Glutamatergic neuron (in vitro differentiated cells): ENCODE data around the gene RASSF8. TPM values are rescaled to one million over a fixed set of nuclear protein-coding genes. Genes with fewer than 3 reads are reported as not detected.

Experiments used
- DNase-seq: peaks from one replicate; pipeline ENCODE4 v3.0.0; 2022
- H3K27ac Mint-ChIP-seq: one replicate; pipeline ENCODE4 v1.8.0; 2020; ENCODE audit warnings: mild to moderate bottlenecking, mixed read lengths, inconsistent platforms; ENCODE audit not compliant: unreplicated experiment
- H3K27me3 Mint-ChIP-seq: one replicate; pipeline ENCODE4 v1.8.0; 2020; ENCODE audit warnings: mild to moderate bottlenecking, moderate library complexity, mixed read lengths, inconsistent platforms; ENCODE audit not compliant: unreplicated experiment
- H3K36me3 Mint-ChIP-seq: one replicate; pipeline ENCODE4 v1.8.0; 2020; ENCODE audit warnings: mild to moderate bottlenecking, mixed read lengths, inconsistent platforms; ENCODE audit not compliant: unreplicated experiment
- H3K4me1 Mint-ChIP-seq: one replicate; pipeline ENCODE4 v1.8.0; 2020; ENCODE audit warnings: mild to moderate bottlenecking, low read depth, mixed read lengths, inconsistent platforms; ENCODE audit not compliant: unreplicated experiment
- H3K4me3 Mint-ChIP-seq: one replicate; pipeline ENCODE4 v1.8.0; 2020; ENCODE audit warnings: mild to moderate bottlenecking, mixed read lengths, inconsistent platforms; ENCODE audit not compliant: unreplicated experiment
- H3K9me3 Mint-ChIP-seq: one replicate; pipeline ENCODE4 v1.8.0; 2020; ENCODE audit warnings: mild to moderate bottlenecking, moderate library complexity, mixed read lengths, inconsistent platforms; ENCODE audit not compliant: unreplicated experiment
- total RNA-seq: library from RNA; stranded (reverse); fragmentation: NEBNext Ultra II Directional; extraction: Animal tissue kit (Norgen Biotek cat#: 25700); gene quantifications from one replicate; pipeline ENCODE4 v1.2.1, GENCODE V29; 2021; ENCODE audit not compliant: unreplicated experiment
- TF ChIP-seq, protein P1 (sequence below): fragments of 200-600 bp; sonication (generic); IDR thresholded peaks from one replicate; pipeline ENCODE4 v1.5.0; 2021; ENCODE audit not compliant: partially characterized antibody, unreplicated experiment

The RASSF8 gene
- total RNA-seq, 1 donor from 2014 or later, result 41.3 TPM

DNA sequence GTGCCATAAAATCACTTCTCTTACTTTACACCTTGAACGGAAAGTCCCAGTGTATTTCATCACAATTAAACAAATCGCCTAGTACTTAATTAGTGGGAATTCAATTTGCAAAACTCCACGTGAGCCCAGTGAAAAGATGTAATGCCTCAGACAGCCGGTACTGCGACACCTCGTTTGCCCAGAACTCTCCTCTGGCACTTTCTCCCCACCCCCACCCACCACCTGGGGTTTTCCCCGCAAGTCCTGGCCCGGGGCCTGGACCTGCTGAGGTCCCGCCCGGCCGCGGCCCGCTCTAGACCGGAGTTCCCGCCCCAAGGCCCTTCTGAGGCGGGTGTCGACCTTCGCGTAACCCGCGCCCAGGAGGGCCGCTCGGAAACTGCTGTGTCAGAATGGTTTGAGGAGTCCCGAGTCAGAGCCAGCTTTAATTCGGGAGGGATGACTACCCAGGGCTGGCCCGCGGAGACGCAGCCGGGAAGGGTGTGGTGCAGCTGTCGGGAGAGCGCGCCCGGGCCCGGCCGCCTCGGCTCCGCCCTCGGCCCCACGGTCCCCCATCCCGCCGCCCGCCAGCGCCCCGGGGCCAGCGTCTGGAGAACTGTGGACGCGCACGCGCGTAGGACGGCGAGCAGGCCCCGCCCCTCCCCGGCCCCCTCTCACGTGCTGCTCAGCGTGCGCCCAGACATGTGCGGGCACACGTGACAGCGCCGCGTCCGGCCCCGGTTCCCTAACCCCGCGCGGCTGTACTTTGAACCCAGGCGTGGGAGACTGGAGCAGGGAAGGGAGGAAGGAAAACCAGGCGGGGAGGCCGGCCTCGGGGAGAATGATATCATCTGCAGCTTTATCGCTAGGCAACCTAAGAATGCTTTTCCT is 155.6 kb downstream of the RASSF8 start:
- peak overlapping the region; percentile 85 for H3K27ac Mint-ChIP-seq

DNA sequence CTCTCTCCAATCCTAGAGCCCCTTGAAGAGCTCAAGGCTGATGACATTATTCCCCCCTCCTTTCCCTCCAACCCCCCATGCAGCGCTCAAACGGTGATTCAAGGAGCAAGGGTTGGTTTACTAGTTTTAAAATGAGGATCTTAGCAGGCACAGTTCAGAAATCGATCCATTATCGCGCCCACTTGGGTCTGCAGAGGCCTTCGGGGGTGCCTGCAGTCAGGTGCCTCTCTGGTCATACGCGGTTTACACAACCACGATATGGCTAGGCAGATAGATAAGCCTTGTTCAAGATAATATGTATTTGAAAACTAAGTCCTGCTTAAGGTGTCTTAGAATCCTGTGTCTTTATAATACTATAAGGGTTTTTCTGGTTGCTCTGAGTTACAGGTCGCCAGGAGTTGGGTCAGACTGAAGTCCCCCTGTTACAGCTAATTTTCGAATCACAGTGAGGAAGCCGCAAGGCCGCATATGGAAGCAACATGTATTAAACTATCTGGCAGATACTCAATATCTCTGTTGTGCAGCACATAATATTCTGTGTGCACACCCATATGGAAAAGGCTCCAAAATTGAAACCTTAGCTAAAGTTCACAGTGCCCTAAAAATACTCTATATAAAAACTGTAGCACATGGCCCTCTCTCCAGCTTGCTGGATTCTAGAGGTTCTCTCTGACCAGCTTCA is 156.4 kb downstream of the RASSF8 start:
- Mint-ChIP-seq H3K27ac (peak overlapping the region; percentile 85), H3K4me1 (peaks cover 36% of the 10 kb centered on the region), H3K27me3 (no peaks in the 10 kb centered on the region), H3K36me3 (no peaks in the 10 kb centered on the region), H3K4me3 (peak overlapping the region; percentile 77), H3K9me3 (no peaks in the 10 kb centered on the region)
- no peak for DNase-seq
- TF ChIP-seq, protein P1, sequence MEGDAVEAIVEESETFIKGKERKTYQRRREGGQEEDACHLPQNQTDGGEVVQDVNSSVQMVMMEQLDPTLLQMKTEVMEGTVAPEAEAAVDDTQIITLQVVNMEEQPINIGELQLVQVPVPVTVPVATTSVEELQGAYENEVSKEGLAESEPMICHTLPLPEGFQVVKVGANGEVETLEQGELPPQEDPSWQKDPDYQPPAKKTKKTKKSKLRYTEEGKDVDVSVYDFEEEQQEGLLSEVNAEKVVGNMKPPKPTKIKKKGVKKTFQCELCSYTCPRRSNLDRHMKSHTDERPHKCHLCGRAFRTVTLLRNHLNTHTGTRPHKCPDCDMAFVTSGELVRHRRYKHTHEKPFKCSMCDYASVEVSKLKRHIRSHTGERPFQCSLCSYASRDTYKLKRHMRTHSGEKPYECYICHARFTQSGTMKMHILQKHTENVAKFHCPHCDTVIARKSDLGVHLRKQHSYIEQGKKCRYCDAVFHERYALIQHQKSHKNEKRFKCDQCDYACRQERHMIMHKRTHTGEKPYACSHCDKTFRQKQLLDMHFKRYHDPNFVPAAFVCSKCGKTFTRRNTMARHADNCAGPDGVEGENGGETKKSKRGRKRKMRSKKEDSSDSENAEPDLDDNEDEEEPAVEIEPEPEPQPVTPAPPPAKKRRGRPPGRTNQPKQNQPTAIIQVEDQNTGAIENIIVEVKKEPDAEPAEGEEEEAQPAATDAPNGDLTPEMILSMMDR, result no peak

More for the DNA sequence above, 155.6 kb downstream of the RASSF8 start:
- peaks cover 2% of the 10 kb centered on the region for H3K9me3 Mint-ChIP-seq
- TF ChIP-seq, protein P1, result peak; percentile 49
- DNase-seq, result peak; percentile 81
- H3K4me1 Mint-ChIP-seq, result peaks cover 32% of the 10 kb centered on the region
- no peaks in the 10 kb centered on the region for H3K36me3 Mint-ChIP-seq
- peaks cover 3% of the 10 kb centered on the region for H3K27me3 Mint-ChIP-seq
- H3K4me3 Mint-ChIP-seq, result peak overlapping the region; percentile 93

DNA sequence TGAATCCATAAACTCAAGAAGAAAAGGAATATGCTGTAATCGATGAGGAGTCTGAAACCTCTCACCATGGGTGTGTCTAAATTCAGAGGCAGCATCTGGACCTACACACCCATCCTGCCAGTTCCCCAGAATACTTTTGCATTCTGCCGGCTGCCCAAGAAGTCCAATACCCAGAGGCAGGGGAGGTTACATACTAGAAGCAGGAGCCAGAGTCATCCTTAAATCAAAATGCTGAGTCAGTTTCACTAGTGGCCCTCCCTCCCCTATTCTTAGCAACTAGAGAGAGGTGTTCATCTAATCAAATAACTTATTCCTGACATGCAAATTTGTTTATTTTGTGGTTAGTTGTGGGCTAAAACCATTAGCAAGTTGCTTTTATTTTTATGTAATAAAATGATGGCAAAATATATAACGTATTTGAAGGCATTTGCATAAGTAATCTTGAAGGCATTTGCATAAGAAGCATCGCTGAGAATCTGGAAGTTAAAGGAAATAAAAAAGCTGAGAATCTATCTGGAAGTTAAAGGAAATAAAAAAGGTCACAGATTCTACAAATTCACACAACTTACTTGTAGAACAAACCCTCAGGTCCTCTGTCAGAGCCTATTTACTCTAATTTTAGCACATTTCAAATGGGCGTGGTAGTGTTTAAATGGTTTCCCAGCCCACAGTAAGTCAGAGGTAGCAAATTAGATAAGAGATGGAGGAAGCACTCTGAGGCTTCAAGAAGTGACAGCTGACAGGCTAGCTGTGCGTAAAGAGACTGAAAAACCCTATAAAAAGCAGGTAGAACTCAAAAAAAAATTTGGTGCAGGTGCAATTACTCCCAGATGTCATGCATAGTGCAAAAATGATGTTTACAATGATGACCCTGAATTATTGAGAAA is 158.6 kb downstream of the RASSF8 start:
- DNase-seq, result no peak
- H3K4me1 Mint-ChIP-seq, result peaks cover 41% of the 10 kb centered on the region
- H3K27me3 Mint-ChIP-seq, result peaks cover 6% of the 10 kb centered on the region
- peak overlapping the region; percentile 8 for H3K4me3 Mint-ChIP-seq
- TF ChIP-seq, protein P1, result no peak
- peaks cover 2% of the 10 kb centered on the region for H3K9me3 Mint-ChIP-seq
- peak overlapping the region; percentile 21 for H3K27ac Mint-ChIP-seq
- H3K36me3 Mint-ChIP-seq, result no peaks in the 10 kb centered on the region

DNA sequence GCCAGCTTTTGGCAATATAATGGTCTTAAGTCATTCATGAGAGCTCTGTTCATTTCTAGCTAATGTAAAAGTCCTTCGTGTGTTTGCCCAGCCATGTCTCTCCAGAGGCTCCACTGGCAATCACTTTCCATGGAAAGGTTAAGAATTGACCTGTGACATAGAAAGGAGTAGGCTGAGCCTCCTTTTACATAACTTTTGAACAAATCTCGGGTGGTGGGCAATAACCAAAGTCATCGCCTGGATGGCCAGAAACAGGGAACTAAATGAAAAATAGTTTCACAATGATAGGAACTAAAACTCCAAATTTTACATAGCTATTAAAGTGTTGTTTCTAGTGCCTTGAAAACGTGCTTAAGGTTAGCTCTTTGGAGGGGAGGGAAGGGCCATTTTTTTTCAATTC is 159.8 kb downstream of the RASSF8 start:
- Mint-ChIP-seq H3K4me1 (peaks cover 33% of the 10 kb centered on the region), H3K27me3 (peaks cover 12% of the 10 kb centered on the region), H3K4me3 (no peak overlapping the region), H3K27ac (no peak overlapping the region), H3K36me3 (no peaks in the 10 kb centered on the region), H3K9me3 (peaks cover 2% of the 10 kb centered on the region)
- TF ChIP-seq, protein P1, result no peak
- no peak for DNase-seq
